H54 (cell line): ENCODE measurements around the gene AKAP12.
A peak's percentile ranks its signal among the peaks of the same experiment; 100 is the strongest.

Source experiments
- DNase-seq: peaks from one replicate; pipeline ENCODE4 v3.0.0; 2011; ENCODE audit warnings: low spot score, mixed read lengths; ENCODE audit not compliant: insufficient read length
- FAIRE-seq: peaks from 3 replicates; lab custom pipeline; 2011; peaks lifted over from hg19 to GRCh38; lab: Jason Lieb, UNC
- POLR2A ChIP-seq: IDR thresholded peaks from 2 replicates; pipeline ENCODE4 v1.6.1; 2011; ENCODE audit warnings: low read depth, mild to moderate bottlenecking, low read length

Gene AKAP12

DNA sequence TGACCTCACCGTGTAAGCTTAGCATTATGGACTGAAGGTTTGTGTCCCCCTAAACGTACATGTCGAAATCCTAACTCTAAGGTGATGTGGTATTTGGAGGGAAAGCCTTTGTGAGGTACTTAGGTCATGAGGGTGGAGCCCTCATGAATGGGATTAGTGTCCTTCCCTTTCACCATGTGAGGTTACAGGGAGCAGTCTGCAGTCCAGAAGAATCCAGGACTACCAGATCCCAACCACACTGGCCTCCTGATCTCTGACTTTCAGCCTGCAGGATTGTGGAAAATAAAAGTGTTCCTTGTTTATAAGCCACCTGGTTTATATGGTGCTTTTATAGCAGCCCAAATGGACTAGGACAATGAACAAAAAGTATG is 78.2 kb downstream of the AKAP12 start:
- FAIRE-seq (no peak), DNase-seq (no peak)
- no peak for TF ChIP-seq POLR2A

DNA sequence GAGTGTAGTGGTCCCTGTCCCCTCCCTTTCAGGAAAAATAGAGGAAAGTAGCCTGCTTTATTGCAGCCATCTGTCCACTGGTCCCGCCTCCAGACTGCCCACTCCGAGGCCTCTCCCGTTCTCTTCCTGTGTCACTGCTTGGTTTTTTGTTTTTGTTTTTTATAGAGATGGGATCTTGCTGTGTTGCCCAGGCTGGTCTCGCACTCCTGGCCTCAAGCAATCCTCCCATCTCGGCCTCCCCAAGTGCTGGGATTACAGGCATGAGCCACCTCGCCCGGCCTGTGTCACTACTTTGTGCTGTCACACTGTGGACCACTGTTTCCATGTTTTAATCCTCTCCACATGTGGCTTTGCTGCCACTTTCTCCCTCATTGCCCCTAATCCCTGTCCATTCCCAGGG is 80.4 kb downstream of the AKAP12 start:
- FAIRE-seq = no peak
- no peak for DNase-seq
- TF ChIP-seq POLR2A = no peak

DNA sequence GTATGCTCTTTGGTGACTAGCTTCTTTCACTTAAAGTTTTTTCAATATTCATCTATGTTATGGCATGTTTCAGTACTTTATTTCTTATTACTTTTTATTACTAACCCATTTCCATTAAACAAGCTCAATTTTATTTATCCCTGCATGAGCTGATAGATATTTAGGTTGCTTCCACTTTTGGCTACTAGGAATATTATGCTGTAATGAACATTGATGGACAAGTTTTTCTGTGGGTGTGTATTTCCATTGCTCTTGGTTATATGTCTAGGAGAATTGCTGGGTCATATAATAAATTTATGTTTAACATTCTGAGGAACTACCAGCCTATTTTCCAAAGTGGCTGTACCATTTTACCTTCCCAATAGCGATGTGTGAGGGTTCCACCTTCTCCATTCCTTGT is 81.7 kb downstream of the AKAP12 start:
- no peak for TF ChIP-seq POLR2A
- FAIRE-seq (no peak), DNase-seq (no peak)

DNA sequence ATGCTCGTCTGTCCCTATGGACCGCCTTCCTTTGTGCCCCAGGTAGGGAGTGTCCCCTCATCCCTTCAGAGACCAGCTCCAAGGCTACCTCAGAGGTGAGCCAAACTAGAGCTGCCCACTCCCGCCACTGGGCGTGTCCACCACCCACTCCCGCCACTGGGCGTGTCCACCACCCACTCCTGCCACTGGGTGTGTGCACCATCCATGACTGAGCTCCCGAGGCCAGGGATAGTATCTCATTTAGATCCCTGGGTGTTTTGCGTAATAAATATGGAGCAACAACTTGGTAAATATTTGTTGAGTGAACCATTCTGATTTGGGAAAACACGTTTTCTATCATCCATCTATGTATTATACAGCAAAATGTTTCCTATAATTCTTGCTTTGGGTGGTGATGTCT is 82.8 kb downstream of the AKAP12 start:
- FAIRE-seq (no peak), DNase-seq (no peak)
- TF ChIP-seq POLR2A = no peak

DNA sequence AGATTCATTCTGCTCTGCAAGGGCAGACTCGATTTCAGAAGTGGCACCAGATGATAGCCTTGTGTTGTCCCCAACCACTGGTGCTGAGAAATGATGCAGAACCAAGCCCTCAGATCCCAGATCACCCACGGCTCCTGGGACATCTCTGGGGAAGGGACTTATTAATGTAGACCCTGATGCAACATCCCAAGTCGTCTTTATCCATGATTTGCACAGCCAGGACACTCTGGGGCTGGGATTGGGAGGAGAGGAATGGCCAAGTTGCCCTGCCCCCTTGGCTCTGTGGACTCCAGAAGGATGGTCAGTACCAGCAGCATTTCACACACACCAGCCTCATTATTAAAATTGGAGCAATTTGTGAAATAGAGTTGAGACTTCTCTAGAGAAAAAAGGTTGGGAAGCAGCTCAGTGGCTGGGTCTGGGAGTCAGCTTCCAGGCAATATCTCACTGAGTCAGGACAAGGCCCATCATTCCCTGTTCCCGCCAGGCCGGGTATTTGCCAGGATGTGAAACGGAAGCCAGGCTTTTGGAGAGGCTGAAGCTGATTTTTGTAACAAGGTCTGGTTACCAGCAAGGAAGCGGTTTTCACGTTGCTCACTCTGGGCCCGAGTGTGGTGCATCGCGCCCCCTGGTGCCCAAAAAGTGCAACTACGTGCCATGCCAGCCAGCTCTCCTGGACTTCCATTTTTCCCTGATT is 84.2 kb downstream of the AKAP12 start:
- peak; percentile 44 for DNase-seq
- no peak for TF ChIP-seq POLR2A
- FAIRE-seq = peak; percentile 86

DNA sequence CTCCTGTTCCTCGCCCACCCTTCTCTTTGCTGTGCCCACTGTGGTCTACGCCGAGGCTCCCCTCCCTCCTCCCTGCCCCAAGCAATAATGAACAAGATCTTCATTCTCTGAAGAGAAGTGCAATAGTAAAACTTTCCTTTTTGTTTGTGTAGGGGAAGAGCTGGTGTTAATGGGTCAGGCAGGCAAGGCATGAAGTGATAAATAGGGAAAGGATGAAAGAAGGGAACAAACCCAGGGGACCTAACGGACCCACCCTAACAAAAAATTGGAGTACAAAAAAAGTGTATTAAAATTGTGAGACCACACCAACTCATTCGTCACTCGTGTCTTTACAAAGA is 84.7 kb downstream of the AKAP12 start:
- FAIRE-seq = no peak
- no peak for DNase-seq
- TF ChIP-seq POLR2A = no peak

DNA sequence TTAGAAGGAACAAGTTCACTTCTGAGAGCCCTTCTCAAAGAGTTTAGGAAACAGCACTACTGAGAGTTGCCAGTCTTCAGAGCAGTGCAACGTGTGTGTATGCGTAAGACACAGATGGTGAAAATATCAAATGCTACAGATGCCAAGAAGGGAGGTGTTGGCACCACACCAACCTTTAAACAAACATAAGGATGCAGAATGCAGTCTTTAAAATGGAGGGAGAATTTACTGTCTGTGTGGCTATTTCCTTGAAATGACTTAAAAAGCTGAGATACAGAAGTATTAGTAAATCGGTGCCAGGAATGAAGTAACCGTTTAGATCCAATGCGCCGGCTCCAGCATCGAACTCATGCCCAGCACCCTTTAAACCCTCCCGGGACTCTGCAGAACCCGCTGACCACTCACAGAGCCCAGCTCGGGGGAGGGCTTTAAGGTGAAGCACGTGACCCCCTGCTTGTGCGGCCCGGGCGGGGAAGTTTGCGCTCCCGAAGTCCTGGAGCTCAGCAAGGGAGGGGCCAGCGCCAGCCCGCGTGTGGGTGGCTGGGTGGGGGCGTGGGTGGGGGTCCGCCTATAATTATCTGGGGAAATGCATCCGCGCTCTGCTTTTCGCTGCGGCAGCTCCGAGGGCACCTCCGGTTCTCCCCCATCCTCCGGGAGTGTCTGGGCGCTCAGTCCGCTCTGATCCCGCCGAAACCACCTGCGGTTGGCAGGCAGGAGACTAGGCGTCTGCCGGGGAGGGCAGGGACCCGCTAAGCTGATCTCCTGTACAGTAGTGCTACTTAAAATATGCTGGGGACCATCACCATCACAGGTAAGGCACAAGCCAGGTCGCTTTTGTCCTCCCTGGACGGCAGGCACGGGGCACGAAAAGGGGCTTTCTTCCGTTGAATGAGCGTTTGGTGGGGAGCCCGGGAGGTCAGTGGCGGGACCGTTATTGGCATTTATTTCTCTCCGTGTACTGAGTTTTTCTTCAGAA is 85.6 kb downstream of the AKAP12 start:
- DNase-seq (peak; percentile 37), FAIRE-seq (no peak)
- TF ChIP-seq POLR2A = no peak

DNA sequence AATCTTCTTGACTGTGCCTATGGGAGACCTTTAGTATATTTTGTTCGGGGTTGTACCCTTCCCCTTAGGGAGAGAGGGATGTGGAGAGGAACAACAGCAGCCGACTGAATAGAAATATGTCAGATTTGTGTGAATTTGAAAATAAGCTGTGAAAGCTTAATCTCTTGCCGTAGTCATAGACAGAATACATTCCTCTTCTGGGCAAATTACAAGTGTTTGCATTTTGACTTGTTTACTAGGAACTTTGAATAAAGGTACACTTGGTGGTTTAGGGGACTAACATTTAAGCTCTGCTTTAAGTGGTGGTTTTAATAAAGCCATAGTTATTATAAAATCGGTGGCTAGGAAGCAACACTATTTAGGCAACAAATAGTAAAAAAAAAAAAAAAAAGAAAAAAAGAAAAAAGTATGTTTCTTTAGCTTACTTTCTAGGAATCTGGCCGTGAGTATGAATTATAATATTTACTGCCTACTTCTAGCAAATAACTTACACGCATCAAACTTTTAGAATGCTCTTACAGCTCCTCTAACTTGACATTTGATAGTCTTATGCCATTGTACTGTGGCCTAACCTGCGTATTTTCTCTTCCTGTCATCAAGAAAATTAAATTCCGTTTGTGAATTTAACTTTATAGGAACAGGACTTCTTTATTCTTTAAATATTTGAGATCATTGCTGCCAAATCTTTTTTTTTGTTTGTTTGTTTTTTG is 86.5 kb downstream of the AKAP12 start:
- FAIRE-seq (no peak), DNase-seq (no peak)
- TF ChIP-seq POLR2A = no peak

DNA sequence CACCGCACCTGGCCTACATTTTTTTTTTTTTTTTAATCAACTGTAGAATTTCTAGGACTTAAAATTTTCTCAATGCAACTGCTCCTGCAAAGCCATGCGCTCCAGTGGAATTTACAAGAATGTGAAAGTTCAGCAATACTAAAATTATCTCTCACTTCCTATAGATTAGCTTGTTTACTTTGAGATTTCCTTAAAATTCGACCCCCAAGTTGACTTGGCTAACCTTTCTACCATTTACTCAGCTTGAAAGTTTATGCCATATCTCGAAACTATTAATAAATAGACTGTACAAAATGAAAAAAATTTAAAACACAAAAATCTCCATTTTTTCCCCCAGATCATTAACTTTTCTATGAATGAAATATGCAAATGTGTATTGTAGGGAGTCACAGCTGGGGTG is 87.3 kb downstream of the AKAP12 start:
- no peak for FAIRE-seq
- TF ChIP-seq POLR2A = no peak
- no peak for DNase-seq

DNA sequence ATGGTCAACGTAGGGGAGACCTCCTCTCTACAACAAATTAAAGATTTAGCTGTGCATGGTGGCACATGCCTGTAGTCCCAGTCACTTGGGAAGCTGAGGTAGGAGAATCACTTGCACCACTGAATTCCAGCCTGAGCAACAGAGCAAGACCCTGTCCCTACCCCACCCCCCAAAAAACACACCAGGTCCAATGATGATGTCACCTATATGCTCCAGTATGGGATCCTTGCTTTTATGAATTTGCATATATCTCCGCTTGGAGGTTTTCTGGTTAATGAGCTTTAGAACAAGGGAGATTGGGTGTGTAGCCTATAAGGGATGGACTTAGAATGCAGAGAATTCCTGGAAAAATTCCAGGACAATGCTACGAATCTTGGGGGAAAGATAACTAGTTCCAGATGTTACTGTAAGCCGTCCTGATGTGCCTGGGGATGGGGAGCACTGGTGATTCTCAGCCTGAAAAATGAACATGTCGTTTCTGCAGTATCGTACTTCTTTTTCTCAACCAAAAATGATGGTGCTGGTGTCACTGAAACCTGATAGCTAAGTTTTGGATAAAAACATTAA is 90.4 kb downstream of the AKAP12 start:
- TF ChIP-seq POLR2A = no peak
- no peak for FAIRE-seq
- DNase-seq = no peak

DNA sequence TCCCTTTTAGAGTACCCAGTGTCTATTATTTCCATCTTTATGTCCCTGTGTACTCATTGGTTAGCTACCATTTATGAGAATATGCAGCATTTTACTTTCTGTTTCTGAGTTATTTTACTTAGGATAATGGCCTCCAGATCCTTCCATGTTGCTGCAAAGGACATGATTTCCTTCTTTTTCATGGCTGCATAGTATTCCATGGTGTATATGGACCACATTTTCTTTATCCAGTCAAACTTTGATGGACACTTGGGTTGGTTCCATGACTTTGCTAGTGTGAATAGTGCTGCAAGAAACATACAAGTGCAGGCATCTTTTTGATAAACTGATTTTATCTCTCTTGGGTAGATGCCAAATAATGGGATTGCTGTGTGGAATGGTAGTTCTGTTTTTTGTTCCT is 96.2 kb downstream of the AKAP12 start:
- DNase-seq (no peak), FAIRE-seq (no peak)
- TF ChIP-seq POLR2A = no peak

DNA sequence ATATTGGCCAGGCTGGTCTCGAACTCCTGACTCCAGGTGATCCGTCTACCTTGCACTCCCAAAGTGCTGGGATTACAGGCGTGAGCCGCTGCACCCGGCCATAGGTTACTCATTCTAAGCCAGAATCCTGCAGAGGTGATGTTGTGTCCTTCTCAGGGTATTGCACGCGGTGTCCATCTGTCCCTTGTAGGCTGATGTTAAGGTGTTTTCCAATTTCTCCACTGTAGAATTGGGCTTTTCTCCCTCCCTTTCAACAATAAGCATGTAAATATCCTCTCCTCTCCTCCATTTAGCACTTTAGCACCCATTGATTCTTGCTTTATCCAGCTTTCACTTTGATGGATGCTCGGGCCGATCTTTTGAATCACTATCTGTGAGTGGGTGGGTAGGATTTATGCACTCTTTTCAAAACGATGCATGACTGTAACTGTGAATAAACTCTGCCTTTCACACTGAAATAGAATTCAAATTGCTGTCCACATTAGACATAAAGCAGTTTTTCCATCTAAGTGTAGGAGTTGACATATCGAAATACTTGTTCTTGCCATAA is 99.0 kb downstream of the AKAP12 start:
- DNase-seq = no peak
- no peak for TF ChIP-seq POLR2A
- no peak for FAIRE-seq

DNA sequence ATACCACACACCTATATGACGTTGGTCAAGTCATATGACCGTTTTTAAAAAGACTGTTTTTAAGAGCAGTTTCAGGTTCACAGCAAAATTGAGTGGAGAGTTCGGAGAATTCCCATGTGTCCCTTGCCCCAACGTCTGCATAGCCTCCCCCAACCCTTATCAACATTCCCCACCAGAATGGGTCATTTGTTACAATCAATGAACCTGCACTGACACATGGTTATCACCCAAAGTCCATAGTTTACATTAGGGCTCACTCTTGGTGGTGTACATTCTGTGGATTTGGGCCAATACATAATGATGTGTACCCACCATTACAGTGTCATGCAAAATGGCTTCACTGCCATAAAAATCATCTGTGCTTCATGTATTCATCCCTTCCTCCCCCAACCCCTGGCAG is 99.6 kb downstream of the AKAP12 start:
- no peak for FAIRE-seq
- DNase-seq = no peak
- no peak for TF ChIP-seq POLR2A
